22Rv1 (cell line): ENCODE results near the gene IQCE.

Source experiments
- CTCF ChIP-seq: fragments of 450-650 bp; IDR thresholded peaks from 2 replicates; pipeline ENCODE4 v1.5.1; 2017; ENCODE audit warnings: mild to moderate bottlenecking
- ZFX ChIP-seq: fragments of 450-650 bp; IDR thresholded peaks from 2 replicates; pipeline ENCODE4 v1.6.1; 2017; ENCODE audit warnings: antibody characterized with exemption, borderline replicate concordance

- TF ChIP-seq CTCF, result no peak
- no peak for TF ChIP-seq ZFX
Observed at GRCh38 chr7:2513702-2514101, 45.1 kb upstream of the IQCE start.
